Activated CD8-positive, alpha-beta T cell treated with anti-CD3 and anti-CD28 coated beads, Interleukin-2, amount 10 ng/mL, durations not matched to agents 7 days and 5 days (primary cell): Measurements from ENCODE around the gene NPFF. TPM values are rescaled to one million over a fixed set of nuclear protein-coding genes. Genes with fewer than 3 reads are reported as not detected.

ENCODE experiments used
- ATAC-seq: fragments of 150-1000 bp; cut with Tn5 transposase; one replicate; pipeline ENCODE4 v1.10.0; 2021; ENCODE audit warnings: moderate library complexity
- CTCF ChIA-PET: fragments of 350-600 bp; sonication (Branson Sonifier 250); formaldehyde crosslinking; loops from one replicate; lab custom pipeline; 2021; ENCODE audit warnings: antibody characterized with exemption; lab: Charles Lee
- POLR2A ChIA-PET: fragments of 350-600 bp; sonication (Branson Sonifier 250); formaldehyde crosslinking; loops from one replicate; lab custom pipeline; 2021; ENCODE audit warnings: antibody characterized with exemption; lab: Charles Lee
- DNase-seq: peaks from one replicate; pipeline ENCODE4 v3.0.0-alpha.2; 2020
- H3K27ac Mint-ChIP-seq: one replicate; pipeline ENCODE4 v1.8.0; 2021; ENCODE audit warnings: mild to moderate bottlenecking, mixed read lengths
- H3K27me3 Mint-ChIP-seq: one replicate; pipeline ENCODE4 v1.8.0; 2021; ENCODE audit warnings: low read depth, mixed read lengths
- H3K36me3 Mint-ChIP-seq: one replicate; pipeline ENCODE4 v1.8.0; 2021; ENCODE audit warnings: low read depth, mixed read lengths
- H3K4me1 Mint-ChIP-seq: one replicate; pipeline ENCODE4 v1.8.0; 2021; ENCODE audit warnings: low read depth, mixed read lengths
- H3K4me3 Mint-ChIP-seq: one replicate; pipeline ENCODE4 v1.8.0; 2021; ENCODE audit warnings: mild to moderate bottlenecking, mixed read lengths
- H3K9me3 Mint-ChIP-seq: one replicate; pipeline ENCODE4 v1.8.0; 2022; ENCODE audit warnings: mixed read lengths; ENCODE audit not compliant: insufficient read depth
- total RNA-seq, 2 experiments: library from RNA; stranded (reverse); gene quantifications; one replicate each; pipeline ENCODE4 v1.2.3, GENCODE V29; 2021

NPFF gene
- total RNA-seq, 2 experiments from 2014 or later, result not detected

DNA sequence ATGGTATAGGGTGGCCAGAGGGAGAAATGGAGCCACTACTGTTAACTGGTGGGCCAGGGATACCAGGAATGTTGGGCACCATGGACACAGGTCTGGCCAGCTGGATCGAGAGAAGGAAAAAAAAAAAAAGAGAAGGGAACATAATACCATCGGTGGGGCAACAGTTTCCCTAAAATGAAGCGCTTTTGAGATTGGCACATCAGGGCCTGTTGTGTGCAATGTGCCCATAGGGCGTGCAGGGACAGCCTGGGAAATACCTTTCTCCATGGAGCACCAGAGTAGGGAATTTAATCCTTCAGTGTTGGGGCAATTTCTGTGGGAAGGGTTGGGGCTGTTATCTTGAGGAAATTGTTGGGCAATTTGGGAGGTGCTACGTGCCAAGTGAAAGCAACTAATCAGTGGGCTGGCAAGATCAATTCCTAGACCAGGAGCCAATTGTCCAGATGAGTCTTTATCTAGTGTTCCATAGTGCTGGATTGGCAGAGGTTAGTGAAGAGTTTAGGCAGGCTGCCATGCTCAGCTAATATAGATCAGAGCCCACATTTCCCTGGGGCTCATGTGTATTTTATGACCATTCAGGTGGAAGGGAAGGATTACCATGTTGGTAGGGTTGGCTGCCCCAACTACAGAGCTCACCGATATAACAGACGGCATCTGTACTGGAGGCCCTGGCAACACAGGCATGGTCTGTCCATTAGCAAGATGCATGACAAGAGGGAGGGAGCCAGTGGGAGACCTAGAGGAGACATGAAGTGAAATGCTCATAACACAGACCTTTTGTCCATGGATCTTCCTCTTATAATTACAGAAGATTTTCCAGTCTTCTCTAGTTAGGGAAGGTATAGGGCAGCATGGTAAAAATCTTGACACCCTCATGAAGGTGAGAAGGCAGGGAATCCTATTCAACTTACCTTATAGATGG lies 25.5 kb upstream of the NPFF start:
- H3K36me3 Mint-ChIP-seq, result peaks cover 39% of the 10 kb centered on the region
- H3K27ac Mint-ChIP-seq, result no peak overlapping the region
- H3K9me3 Mint-ChIP-seq, result no peaks in the 10 kb centered on the region
- no peaks in the 10 kb centered on the region for H3K27me3 Mint-ChIP-seq
- ATAC-seq, result no peak
- DNase-seq, result no peak
- H3K4me1 Mint-ChIP-seq, result no peaks in the 10 kb centered on the region
- POLR2A ChIA-PET, result no interaction called here
- no peak overlapping the region for H3K4me3 Mint-ChIP-seq
- CTCF ChIA-PET, result interaction anchor here (0.9 to 1.4 kb wide), 3 partner anchors 10 to 211 kb away, joined by 3 read pairs; no protein-coding TSS in a partner anchor

DNA sequence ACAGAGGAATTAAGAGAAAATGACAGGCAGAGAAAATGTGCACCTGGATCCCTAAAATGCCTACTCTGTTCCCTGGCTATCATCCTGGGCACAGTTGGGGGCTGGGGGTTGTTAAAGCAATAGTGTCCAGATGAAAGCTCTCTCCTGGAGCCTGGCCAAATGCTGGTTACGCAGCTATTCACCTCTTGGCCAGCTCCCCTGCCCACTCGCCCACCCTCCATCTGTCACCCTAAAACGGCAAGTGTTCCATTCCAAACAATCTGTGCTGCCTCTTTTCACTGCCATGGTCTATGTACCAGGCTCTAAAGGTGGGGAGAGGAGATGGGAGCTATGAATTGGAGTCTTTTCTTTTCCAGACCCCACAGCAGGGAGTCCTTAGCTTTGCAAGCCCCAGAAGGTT lies 24.7 kb upstream of the NPFF start:
- no peak for DNase-seq
- H3K4me1 Mint-ChIP-seq, result no peaks in the 10 kb centered on the region
- ChIA-PET POLR2A (interaction anchor here (0.6 kb wide), 1 partner anchor 803 kb away, joined by 4 read pairs; no protein-coding TSS in a partner anchor), CTCF (interaction anchor here (0.9 to 1.4 kb wide), 3 partner anchors 11 to 212 kb away, joined by 3 read pairs; no protein-coding TSS in a partner anchor)
- no peaks in the 10 kb centered on the region for H3K27me3 Mint-ChIP-seq
- H3K27ac Mint-ChIP-seq, result no peak overlapping the region
- no peak for ATAC-seq
- H3K9me3 Mint-ChIP-seq, result no peaks in the 10 kb centered on the region
- H3K36me3 Mint-ChIP-seq, result peaks cover 35% of the 10 kb centered on the region
- H3K4me3 Mint-ChIP-seq, result no peak overlapping the region

DNA sequence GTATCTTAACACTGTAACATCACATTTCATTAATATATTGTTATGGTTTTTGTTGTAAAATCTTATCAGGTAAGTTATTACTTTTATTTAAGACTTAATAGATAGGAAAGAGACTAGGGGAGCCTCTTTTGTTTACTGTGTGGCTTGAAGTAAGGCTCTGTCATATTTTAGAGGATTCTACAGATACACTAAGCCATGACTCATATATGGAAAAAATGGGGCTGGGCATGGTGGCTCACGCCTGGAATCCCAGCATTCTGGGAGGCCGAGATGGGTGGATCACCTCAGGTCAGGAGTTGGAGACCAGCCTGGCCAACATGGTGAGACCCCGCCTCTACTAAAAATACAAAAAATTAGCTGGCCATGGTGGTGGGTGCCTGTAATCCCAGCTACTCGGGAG lies 23.6 kb upstream of the NPFF start:
- POLR2A ChIA-PET, result no interaction called here
- CTCF ChIA-PET, result no interaction called here
- ATAC-seq (no peak), DNase-seq (no peak)
- Mint-ChIP-seq H3K4me3 (no peak overlapping the region), H3K27ac (no peak overlapping the region), H3K27me3 (no peaks in the 10 kb centered on the region), H3K36me3 (peaks cover 31% of the 10 kb centered on the region), H3K4me1 (no peaks in the 10 kb centered on the region), H3K9me3 (no peaks in the 10 kb centered on the region)

DNA sequence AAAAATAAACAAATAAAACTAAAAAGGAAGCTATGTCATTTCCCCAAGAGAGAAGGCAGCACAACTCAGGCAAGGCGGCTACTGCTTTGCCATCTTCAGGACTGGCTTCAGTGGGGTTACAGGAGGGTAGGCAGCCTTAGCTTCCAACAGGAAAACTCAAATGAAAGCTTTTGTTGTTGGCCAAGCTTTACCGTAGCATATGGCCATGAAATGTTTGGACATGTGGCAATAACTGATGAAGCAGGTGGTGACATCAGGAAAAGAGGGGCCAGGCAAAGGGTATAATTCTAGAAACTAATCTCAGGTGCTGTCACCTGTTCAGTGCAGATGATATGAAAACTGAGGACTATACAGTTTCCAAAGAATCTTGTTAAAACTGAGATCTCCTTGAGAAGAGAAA lies 22.8 kb upstream of the NPFF start:
- ATAC-seq (no peak), DNase-seq (no peak)
- no peaks in the 10 kb centered on the region for H3K27me3 Mint-ChIP-seq
- CTCF ChIA-PET, result interaction anchor here (0.5 to 1.1 kb wide), 2 partner anchors 12 to 22 kb away, joined by 3 read pairs; no protein-coding TSS in a partner anchor
- no peak overlapping the region for H3K27ac Mint-ChIP-seq
- H3K36me3 Mint-ChIP-seq, result peaks cover 29% of the 10 kb centered on the region
- H3K4me1 Mint-ChIP-seq, result no peaks in the 10 kb centered on the region
- no peak overlapping the region for H3K4me3 Mint-ChIP-seq
- no peaks in the 10 kb centered on the region for H3K9me3 Mint-ChIP-seq
- POLR2A ChIA-PET, result no interaction called here

DNA sequence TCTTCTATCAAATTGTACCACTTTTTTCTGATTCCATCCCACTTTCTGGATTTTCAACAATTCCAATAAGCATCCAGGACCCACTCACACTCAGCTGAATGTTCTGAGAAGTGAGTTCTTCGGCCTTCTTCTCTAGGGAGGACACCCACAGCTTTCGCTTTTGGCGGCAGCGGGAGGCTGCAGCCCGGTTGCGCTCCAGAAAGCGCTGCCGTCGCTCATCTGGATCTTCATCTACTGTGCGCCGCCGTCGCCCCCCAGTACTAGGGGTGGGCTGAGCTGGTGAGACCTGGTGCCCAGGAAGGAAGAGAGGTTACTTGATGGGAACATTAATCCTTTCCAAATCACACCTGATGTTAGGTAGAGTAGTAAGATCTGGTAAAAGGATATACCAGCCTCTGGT lies 17.2 kb upstream of the NPFF start:
- POLR2A ChIA-PET, result no interaction called here
- Mint-ChIP-seq H3K4me3 (no peak overlapping the region), H3K4me1 (peaks cover 2% of the 10 kb centered on the region), H3K36me3 (peaks cover 22% of the 10 kb centered on the region), H3K27me3 (no peaks in the 10 kb centered on the region), H3K27ac (no peak overlapping the region), H3K9me3 (no peaks in the 10 kb centered on the region)
- no peak for ATAC-seq
- DNase-seq, result no peak
- CTCF ChIA-PET, result interaction anchor here (0.7 to 1.1 kb wide), 2 partner anchors 19 to 172 kb away, joined by 3 to 5 read pairs; no protein-coding TSS in a partner anchor

DNA sequence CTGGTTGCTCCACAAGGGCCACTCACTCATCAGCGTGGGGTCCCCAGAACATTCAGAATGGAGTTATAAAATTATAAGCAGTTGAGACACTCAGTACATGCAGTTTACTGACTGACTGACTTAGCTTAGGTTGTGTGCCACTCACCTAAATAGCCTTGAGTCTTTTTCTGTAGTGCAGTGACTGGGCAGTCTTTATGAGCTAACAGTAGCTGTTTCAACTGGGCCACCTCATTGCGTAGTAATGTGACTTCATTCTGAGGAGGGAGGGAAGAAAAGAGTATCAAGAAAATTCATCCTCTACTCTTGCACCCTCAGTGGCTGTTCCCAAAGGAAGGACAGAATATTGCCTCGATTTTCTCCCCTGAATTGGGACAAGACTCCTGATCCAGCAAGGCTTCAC lies 15.8 kb upstream of the NPFF start:
- H3K4me1 Mint-ChIP-seq, result peaks cover 2% of the 10 kb centered on the region
- no peak overlapping the region for H3K4me3 Mint-ChIP-seq
- ChIA-PET POLR2A (interaction anchor here (0.6 kb wide), 1 partner anchor 22 kb away, joined by 3 read pairs; no protein-coding TSS in a partner anchor), CTCF (interaction anchor here (0.7 to 3.1 kb wide), 3 partner anchors 20 to 153 kb away, joined by 3 to 16 read pairs (median 3); partner anchors contain the start of genes ATP5MC2 and TARBP2)
- no peaks in the 10 kb centered on the region for H3K27me3 Mint-ChIP-seq
- DNase-seq, result no peak
- ATAC-seq, result no peak
- no peak overlapping the region for H3K27ac Mint-ChIP-seq
- H3K36me3 Mint-ChIP-seq, result peaks cover 19% of the 10 kb centered on the region
- H3K9me3 Mint-ChIP-seq, result no peaks in the 10 kb centered on the region

DNA sequence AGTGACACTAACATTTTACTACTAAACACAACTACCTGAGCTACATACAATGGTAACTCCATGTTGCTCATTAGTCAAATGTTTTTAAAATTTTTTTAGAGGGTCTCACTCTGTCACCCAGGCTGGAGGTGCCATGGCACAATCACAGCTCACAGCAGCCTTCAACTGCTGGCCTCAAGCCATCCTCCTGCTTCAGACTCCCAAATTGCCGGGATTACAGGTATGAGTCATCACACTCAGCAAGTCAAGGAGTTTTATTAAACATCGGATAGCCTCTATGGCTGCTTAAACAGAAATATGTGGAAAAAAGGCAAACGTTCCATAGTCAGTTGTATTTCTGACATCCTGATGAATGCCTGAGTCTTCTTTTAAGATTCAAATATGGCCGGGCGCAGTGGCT lies 11.1 kb upstream of the NPFF start:
- ChIA-PET POLR2A (no interaction called here), CTCF (interaction anchor here (1.4 to 5.6 kb wide), 5 partner anchors 10 to 166 kb away, joined by 3 to 25 read pairs (median 5); no protein-coding TSS in a partner anchor)
- Mint-ChIP-seq H3K27ac (no peak overlapping the region), H3K36me3 (peaks cover 45% of the 10 kb centered on the region), H3K4me1 (peaks cover 16% of the 10 kb centered on the region), H3K27me3 (no peaks in the 10 kb centered on the region), H3K9me3 (no peaks in the 10 kb centered on the region), H3K4me3 (no peak overlapping the region)
- no peak for ATAC-seq
- no peak for DNase-seq

DNA sequence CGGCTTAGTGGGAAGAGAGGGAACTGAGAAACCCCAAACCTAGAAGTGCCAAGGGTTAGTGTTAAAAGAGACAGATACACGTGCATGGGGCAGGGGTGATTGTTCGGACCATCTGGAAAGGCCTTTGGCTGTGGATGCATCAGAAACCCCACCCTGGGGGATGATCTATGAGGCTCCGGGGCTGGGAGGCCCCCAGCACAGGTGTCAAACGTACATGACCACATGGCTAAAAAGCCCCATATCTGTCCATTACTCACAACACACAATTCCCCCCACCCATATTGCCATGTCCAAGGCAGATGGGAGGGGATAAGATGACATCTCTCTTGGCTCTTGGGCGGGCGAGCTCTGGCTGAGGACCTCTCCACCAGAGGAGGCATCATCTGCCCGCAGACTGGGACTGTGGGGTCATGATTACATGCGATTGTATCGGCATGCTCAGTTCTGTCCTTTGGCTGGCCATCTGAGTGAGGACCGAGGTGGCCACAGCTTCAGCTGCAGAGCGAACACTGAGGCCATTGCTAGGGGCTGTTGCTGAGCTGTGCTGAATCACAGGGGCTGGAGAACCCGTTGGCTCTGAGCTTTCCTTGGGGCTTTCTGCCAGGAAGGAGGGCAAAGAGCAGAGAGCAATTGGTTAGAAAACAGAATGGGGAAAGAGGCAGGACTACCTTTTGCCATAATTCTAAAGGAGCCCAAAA lies 9.6 kb upstream of the NPFF start:
- DNase-seq, result no peak
- POLR2A ChIA-PET, result no interaction called here
- no peak overlapping the region for H3K4me3 Mint-ChIP-seq
- CTCF ChIA-PET, result interaction anchor here (1.2 to 5.6 kb wide), 5 partner anchors 8 to 164 kb away, joined by 4 to 25 read pairs (median 10); partner anchors contain the start of gene ATP5MC2
- H3K9me3 Mint-ChIP-seq, result no peaks in the 10 kb centered on the region
- H3K4me1 Mint-ChIP-seq, result peaks cover 16% of the 10 kb centered on the region
- no peak overlapping the region for H3K27ac Mint-ChIP-seq
- peaks cover 36% of the 10 kb centered on the region for H3K36me3 Mint-ChIP-seq
- no peaks in the 10 kb centered on the region for H3K27me3 Mint-ChIP-seq
- no peak for ATAC-seq

DNA sequence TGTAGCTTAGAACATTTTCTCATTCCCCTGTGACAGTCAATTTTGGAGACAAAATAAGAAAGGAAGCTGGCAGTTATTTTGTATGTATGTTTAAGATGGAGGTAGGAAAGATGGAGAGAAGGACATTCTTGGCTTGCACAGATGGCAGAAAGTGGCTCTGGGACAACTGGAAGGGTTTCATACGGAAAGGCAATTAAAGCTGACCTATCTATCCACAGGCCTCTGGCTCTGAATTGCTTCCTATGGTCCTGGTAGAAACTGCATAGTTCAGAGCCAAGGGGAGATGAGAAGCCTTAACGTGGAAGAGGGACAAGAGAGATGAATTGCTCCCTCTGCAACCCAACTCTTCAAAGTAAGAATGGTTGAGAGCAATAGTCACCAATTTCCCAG lies 8.0 kb upstream of the NPFF start:
- H3K9me3 Mint-ChIP-seq, result no peaks in the 10 kb centered on the region
- H3K4me3 Mint-ChIP-seq, result no peak overlapping the region
- H3K4me1 Mint-ChIP-seq, result peaks cover 20% of the 10 kb centered on the region
- DNase-seq (no peak), ATAC-seq (no peak)
- H3K36me3 Mint-ChIP-seq, result peaks cover 26% of the 10 kb centered on the region
- H3K27ac Mint-ChIP-seq, result no peak overlapping the region
- POLR2A ChIA-PET, result no interaction called here
- no peaks in the 10 kb centered on the region for H3K27me3 Mint-ChIP-seq
- CTCF ChIA-PET, result interaction anchor here (0.6 to 2.4 kb wide), 7 partner anchors 15 to 337 kb away, joined by 3 to 10 read pairs (median 3); partner anchors contain the start of genes ATP5MC2 and TARBP2

DNA sequence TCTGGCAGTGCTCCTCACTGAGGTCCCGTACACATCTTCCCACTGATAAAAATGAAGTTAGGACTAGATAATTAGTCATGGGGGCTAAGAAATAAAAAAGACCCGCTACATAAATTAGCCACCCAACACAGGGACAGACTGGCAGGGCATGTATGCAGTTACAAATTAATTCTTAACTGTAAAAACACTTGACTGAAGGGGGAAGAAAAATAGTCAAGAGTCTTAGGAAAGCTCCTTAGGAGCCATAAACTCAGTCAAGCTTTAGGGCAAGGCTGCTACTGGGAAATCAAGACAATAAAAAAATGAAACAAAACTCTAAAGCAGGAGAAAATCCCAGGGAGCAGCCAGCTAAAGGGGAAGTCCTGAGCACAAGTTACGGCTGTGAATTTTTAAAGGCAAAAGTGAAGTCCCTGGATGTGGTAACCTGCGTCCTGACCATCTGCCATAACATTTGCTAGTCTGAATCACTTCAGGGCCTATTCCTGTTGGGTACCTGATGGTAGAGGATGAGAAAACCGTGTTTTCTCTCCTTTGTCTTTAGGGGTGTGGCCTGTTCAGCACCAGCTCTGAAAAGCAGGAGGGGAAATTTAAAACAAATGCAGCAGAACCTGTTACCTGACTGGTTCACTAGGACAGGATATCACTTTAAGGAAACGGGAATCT lies 7.5 kb upstream of the NPFF start:
- Mint-ChIP-seq H3K27me3 (no peaks in the 10 kb centered on the region), H3K27ac (no peak overlapping the region), H3K36me3 (peaks cover 26% of the 10 kb centered on the region), H3K9me3 (no peaks in the 10 kb centered on the region), H3K4me3 (no peak overlapping the region), H3K4me1 (peaks cover 18% of the 10 kb centered on the region)
- CTCF ChIA-PET, result interaction anchor here (1.3 to 2.4 kb wide), 5 partner anchors 14 to 162 kb away, joined by 3 to 10 read pairs (median 4); partner anchors contain the start of genes ATP5MC2 and TARBP2
- POLR2A ChIA-PET, result no interaction called here
- no peak for ATAC-seq
- no peak for DNase-seq
